Measurements from ENCODE around the gene LDLRAD3. TPM values are rescaled to one million over a fixed set of nuclear protein-coding genes. Genes with fewer than 3 reads are reported as not detected.
A peak's percentile ranks its signal among the peaks of the same experiment; 100 is the strongest.

Gene LDLRAD3
- total RNA-seq, 1 experiment from 2014 or later = 12.1 TPM

GRCh38 chr11:36104660-36104992, 160.8 kb downstream of the LDLRAD3 start:
- peaks cover 25 to 41% (median 38%) of the 10 kb centered on the region in 3 experiments for H3K36me3 Mint-ChIP-seq (ENCODE audit: insufficient read depth in 1 of 3, low read depth in 3 of 3)
- H3K27me3 ChIP-seq (ENCODE audit: insufficient read depth, low read length) = no peaks in the 10 kb centered on the region
- no peak overlapping the region for H3T11ph ChIP-seq (ENCODE audit: low read length)
- no peak overlapping the region for H3K4me3 Mint-ChIP-seq
- H2AK5ac ChIP-seq (ENCODE audit: insufficient read length, low read length) = no peak overlapping the region
- H3K27ac ChIP-seq (ENCODE audit: insufficient read length, low read depth, low read length) = peak overlapping the region; percentile 44
- no peak overlapping the region for H2BK15ac ChIP-seq (ENCODE audit: low read depth, low read length)
- H3K4me1 ChIP-seq (ENCODE audit: insufficient read depth, low read length) = peaks cover 20% of the 10 kb centered on the region
- H3K27ac Mint-ChIP-seq = peak overlapping the region; percentile 94 to 98 (median 97)
- no peak overlapping the region; the same call in 1 of the 2 replicates for H3K4ac ChIP-seq (ENCODE audit: low read depth, low read length)
- H2AFZ ChIP-seq (ENCODE audit: low read length) = no peak overlapping the region
- H2BK120ac ChIP-seq (ENCODE audit: low read depth, low read length, poor library complexity, severe bottlenecking) = no peak overlapping the region
- H3K23ac ChIP-seq (ENCODE audit: insufficient read length, low read depth, low read length) = no peak overlapping the region
- no peak overlapping the region for H3K9ac ChIP-seq (ENCODE audit: extremely low read depth, insufficient read length, low read length)
- no peak overlapping the region for H4K8ac ChIP-seq (replicated peaks; ENCODE audit: insufficient read length, low read depth, low read length)
- H2BK20ac ChIP-seq (ENCODE audit: low read depth, low read length, poor library complexity, severe bottlenecking) = no peak overlapping the region
- no CpG with 5 or more reads among the region's 4 CpGs for whole genome bisulfite sequencing (ENCODE audit: extremely low coverage, insufficient read length, low lambda C conversion rate)
- H3K79me1 ChIP-seq (ENCODE audit: insufficient read depth, low read depth, low read length, poor library complexity, severe bottlenecking) = no peaks in the 10 kb centered on the region
- no peaks in the 10 kb centered on the region for H3K23me2 ChIP-seq (ENCODE audit: insufficient read length, low read depth, low read length, poor library complexity, severe bottlenecking)
- H2BK5ac ChIP-seq (ENCODE audit: insufficient read length, low read length) = no peak overlapping the region
- H3K18ac ChIP-seq (ENCODE audit: insufficient read length, low read depth, low read length) = peak overlapping the region; percentile 70
- peak overlapping the region; percentile 65; the same call in 1 of the 2 replicates for H3K14ac ChIP-seq (ENCODE audit: insufficient read depth, low read length)
- H4K5ac ChIP-seq (ENCODE audit: insufficient read length, low read depth, low read length) = no peak overlapping the region
- no peak for TF ChIP-seq CTCF (conservative IDR thresholded peaks at IDR 0.05)
- H3K79me2 ChIP-seq (ENCODE audit: insufficient read depth, low read length) = no peaks in the 10 kb centered on the region
- no peak overlapping the region for H3K4me2 ChIP-seq (ENCODE audit: insufficient read depth, insufficient read length, low read length)
- H3K27me3 Mint-ChIP-seq (ENCODE audit: low read depth) = no peaks in the 10 kb centered on the region
- no peaks in the 10 kb centered on the region for H3K9me3 ChIP-seq (ENCODE audit: control insufficient read depth, low read depth, low read length)
- no peak for DNase-seq
- peaks cover 39 to 42% of the 10 kb centered on the region in 2 experiments for H3K4me1 Mint-ChIP-seq
- no peaks in the 10 kb centered on the region for H4K20me1 ChIP-seq (ENCODE audit: control insufficient read depth, insufficient read depth, insufficient read length)
- H3K56ac ChIP-seq (ENCODE audit: insufficient read length, low read depth, low read length) = no peak overlapping the region
- H4K91ac ChIP-seq (ENCODE audit: insufficient read length, low read depth, low read length) = no peak overlapping the region
- peaks cover 0 to 8% of the 10 kb centered on the region in 2 experiments; a peak in 4 of 5 replicates for H3K9me3 Mint-ChIP-seq
- H2BK12ac ChIP-seq (ENCODE audit: insufficient read length, low read depth, low read length) = peak overlapping the region; percentile 51
